ENCODE data around the gene C16orf46.

C16orf46 gene

GRCh38 chr16:81095953-81096714 lies 19.1 kb upstream of the C16orf46 start, which contains the start of gene GCSH:
Gene GCSH, minus strand, starts transcription at chr16:81096395. Its CDS starts 117 bp downstream, at chr16:81096278.
- Histone ChIP-seq H3K4me2 (ENCODE audit: low read depth, low read length, poor library complexity, severe bottlenecking) (peak within 1 kb of the TSS; percentile 55), H4K20me1 (ENCODE audit: low read depth, low read length) (no peaks in the 10 kb centered on the region), H2AFZ (ENCODE audit: low read depth, low read length, severe bottlenecking) (peak within 1 kb of the TSS; percentile 68), H3F3A (ENCODE audit: insufficient read depth) (no peaks in the 10 kb centered on the region), H3K9me2 (replicated peaks; ENCODE audit: insufficient read depth, low read length) (no peaks in the 10 kb centered on the region), H3K79me2 (ENCODE audit: insufficient read depth, low read length) (peaks cover 34% of the 10 kb centered on the region), H3K9ac (ENCODE audit: low read length) (peak within 1 kb of the TSS; percentile 80), H3K4me3 (ENCODE audit: insufficient read depth, low read length, poor library complexity, severe bottlenecking) (peak within 1 kb of the TSS; percentile 81), H3K36me3 (ENCODE audit: low read length) (no peaks in the 10 kb centered on the region), H3K9me3 (ENCODE audit: insufficient read depth, low read length) (no peaks in the 10 kb centered on the region), H3K27ac (ENCODE audit: low read depth, low read length) (no peak within 1 kb of the TSS; the same call in 1 of the 2 replicates), H3K27me3 (ENCODE audit: low read length) (no peaks in the 10 kb centered on the region)
- TF ChIP-seq CTCF (IDR thresholded peaks at IDR 0.05; ENCODE audit: insufficient read depth, low read length, poor library complexity, severe bottlenecking) (no peak), EZH2phosphoT487 (conservative IDR thresholded peaks at IDR 0.05; ENCODE audit: low read length) (no peak)

- no peaks in the 10 kb centered on the region for H3K9me3 ChIP-seq (ENCODE audit: insufficient read depth, low read length)
- H3K27ac ChIP-seq (ENCODE audit: low read depth, low read length) = no peak overlapping the region; the same call in 1 of the 2 replicates
- H2AFZ ChIP-seq (ENCODE audit: low read depth, low read length, severe bottlenecking) = peak overlapping the region; percentile 27
- H4K20me1 ChIP-seq (ENCODE audit: low read depth, low read length) = no peaks in the 10 kb centered on the region
- H3K9me2 ChIP-seq (replicated peaks; ENCODE audit: insufficient read depth, low read length) = no peaks in the 10 kb centered on the region
- TF ChIP-seq CTCF (IDR thresholded peaks at IDR 0.05; ENCODE audit: insufficient read depth, low read length, poor library complexity, severe bottlenecking) (no peak), EZH2phosphoT487 (conservative IDR thresholded peaks at IDR 0.05; ENCODE audit: low read length) (no peak)
- H3K4me3 ChIP-seq (ENCODE audit: insufficient read depth, low read length, poor library complexity, severe bottlenecking) = peak overlapping the region; percentile 81
- H3K27me3 ChIP-seq (ENCODE audit: low read length) = no peaks in the 10 kb centered on the region
- peak overlapping the region; percentile 52 for H3K4me2 ChIP-seq (ENCODE audit: low read depth, low read length, poor library complexity, severe bottlenecking)
- peaks cover 39% of the 10 kb centered on the region for H3K79me2 ChIP-seq (ENCODE audit: insufficient read depth, low read length)
- H3K9ac ChIP-seq (ENCODE audit: low read length) = peak overlapping the region; percentile 80
- H3K36me3 ChIP-seq (ENCODE audit: low read length) = no peaks in the 10 kb centered on the region
- no peaks in the 10 kb centered on the region for H3F3A ChIP-seq (ENCODE audit: insufficient read depth)
Observed at GRCh38 chr16:81095653-81095952, 18.6 kb upstream of the C16orf46 start.

- TF ChIP-seq CTCF (IDR thresholded peaks at IDR 0.05; ENCODE audit: insufficient read depth, low read length, poor library complexity, severe bottlenecking) = no peak
- no peak for TF ChIP-seq EZH2phosphoT487 (conservative IDR thresholded peaks at IDR 0.05; ENCODE audit: low read length)
- Histone ChIP-seq H3K4me2 (ENCODE audit: low read depth, low read length, poor library complexity, severe bottlenecking) (peak overlapping the region; percentile 52), H3K27ac (ENCODE audit: low read depth, low read length) (no peak overlapping the region)
Observed at GRCh38 chr16:81094771-81095251, 17.8 kb upstream of the C16orf46 start.

More at GRCh38 chr16:81094771-81095251, 17.8 kb upstream of the C16orf46 start:
- Histone ChIP-seq H3K9me2 (replicated peaks; ENCODE audit: insufficient read depth, low read length) (no peaks in the 10 kb centered on the region), H3K27me3 (ENCODE audit: low read length) (no peaks in the 10 kb centered on the region), H3K36me3 (ENCODE audit: low read length) (no peaks in the 10 kb centered on the region), H3K9me3 (ENCODE audit: insufficient read depth, low read length) (no peaks in the 10 kb centered on the region), H3K79me2 (ENCODE audit: insufficient read depth, low read length) (peaks cover 42% of the 10 kb centered on the region), H2AFZ (ENCODE audit: low read depth, low read length, severe bottlenecking) (no peak overlapping the region), H3K4me3 (ENCODE audit: insufficient read depth, low read length, poor library complexity, severe bottlenecking) (peak overlapping the region; percentile 49), H3K9ac (ENCODE audit: low read length) (peak overlapping the region; percentile 80), H3F3A (ENCODE audit: insufficient read depth) (no peaks in the 10 kb centered on the region), H4K20me1 (ENCODE audit: low read depth, low read length) (no peaks in the 10 kb centered on the region)
